Activated naive CD8-positive, alpha-beta T cell treated with anti-CD3 and anti-CD28 coated beads for 36 hours (primary cell): ENCODE measurements around the gene PARN. TPM values are rescaled to one million over a fixed set of nuclear protein-coding genes. Genes with fewer than 3 reads are reported as not detected.

Source experiments
- DNase-seq: peaks from one replicate; pipeline ENCODE4 v3.0.0; 2021
- H3K27ac Mint-ChIP-seq: one replicate; pipeline ENCODE4 v1.8.0; 2022; ENCODE audit warnings: mild to moderate bottlenecking, moderate library complexity, mixed read lengths
- H3K27me3 Mint-ChIP-seq: one replicate; pipeline ENCODE4 v1.8.0; 2022; ENCODE audit warnings: mild to moderate bottlenecking, mixed read lengths
- H3K36me3 Mint-ChIP-seq: one replicate; pipeline ENCODE4 v1.8.0; 2021; ENCODE audit warnings: mild to moderate bottlenecking, mixed read lengths
- H3K4me1 Mint-ChIP-seq: one replicate; pipeline ENCODE4 v1.8.0; 2021; ENCODE audit warnings: mixed read lengths
- H3K4me3 Mint-ChIP-seq: one replicate; pipeline ENCODE4 v1.8.0; 2022; ENCODE audit warnings: mild to moderate bottlenecking, moderate library complexity, mixed read lengths
- H3K9me3 Mint-ChIP-seq: one replicate; pipeline ENCODE4 v1.8.0; 2022; ENCODE audit warnings: mixed read lengths
- total RNA-seq, 2 experiments: library from RNA; stranded (reverse); gene quantifications; one replicate each; pipeline ENCODE4 v1.2.3, GENCODE V29; 2021

Gene PARN
- total RNA-seq, 2 experiments from 2014 or later = 50.8 to 50.9 TPM

DNA sequence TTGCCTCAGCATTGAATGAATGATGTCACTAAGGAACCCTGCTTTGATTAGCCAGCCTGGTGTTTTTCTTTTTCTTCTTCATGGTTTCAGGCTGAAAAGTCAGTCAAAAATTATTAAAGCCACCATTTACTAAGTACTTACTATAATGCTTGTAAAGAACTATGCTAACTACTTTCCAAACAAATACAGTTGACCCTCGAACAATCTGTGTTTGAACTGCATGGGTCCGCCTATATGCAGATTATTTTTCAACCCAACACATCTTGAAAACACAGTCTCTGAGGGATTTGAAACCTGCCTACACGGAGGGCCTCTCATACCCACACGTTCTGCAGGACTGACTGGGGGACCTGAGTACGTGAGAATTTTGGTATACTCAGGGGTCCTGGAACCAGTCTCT is 136.3 kb downstream of the PARN start:
- H3K9me3 Mint-ChIP-seq = no peaks in the 10 kb centered on the region
- H3K27me3 Mint-ChIP-seq = no peaks in the 10 kb centered on the region
- H3K4me1 Mint-ChIP-seq = peaks cover 22% of the 10 kb centered on the region
- no peak for DNase-seq
- no peak overlapping the region for H3K27ac Mint-ChIP-seq
- peaks cover 5% of the 10 kb centered on the region for H3K36me3 Mint-ChIP-seq
- H3K4me3 Mint-ChIP-seq = no peak overlapping the region

DNA sequence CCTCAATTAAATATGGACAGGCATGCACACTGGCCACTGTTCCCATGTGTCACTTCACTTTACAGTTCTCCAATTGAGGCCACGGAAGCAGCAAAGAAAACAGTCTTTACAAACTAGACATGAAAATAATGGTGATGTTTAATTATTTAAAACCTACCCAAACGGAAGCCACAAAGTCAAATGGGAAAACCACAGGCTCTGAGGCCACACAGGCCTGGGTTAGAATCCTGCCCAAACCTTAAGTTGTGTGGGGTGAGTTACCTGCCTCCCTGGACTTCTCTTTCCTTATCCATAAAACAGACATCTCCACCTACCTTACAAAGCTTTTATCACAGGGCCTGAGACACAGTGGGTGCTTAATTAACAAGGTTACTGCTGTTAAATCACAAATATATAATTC is 137.4 kb downstream of the PARN start:
- peaks cover 30% of the 10 kb centered on the region for H3K4me1 Mint-ChIP-seq
- H3K27me3 Mint-ChIP-seq = no peaks in the 10 kb centered on the region
- no peak overlapping the region for H3K27ac Mint-ChIP-seq
- H3K9me3 Mint-ChIP-seq = no peaks in the 10 kb centered on the region
- DNase-seq = no peak
- peaks cover 5% of the 10 kb centered on the region for H3K36me3 Mint-ChIP-seq
- H3K4me3 Mint-ChIP-seq = no peak overlapping the region

DNA sequence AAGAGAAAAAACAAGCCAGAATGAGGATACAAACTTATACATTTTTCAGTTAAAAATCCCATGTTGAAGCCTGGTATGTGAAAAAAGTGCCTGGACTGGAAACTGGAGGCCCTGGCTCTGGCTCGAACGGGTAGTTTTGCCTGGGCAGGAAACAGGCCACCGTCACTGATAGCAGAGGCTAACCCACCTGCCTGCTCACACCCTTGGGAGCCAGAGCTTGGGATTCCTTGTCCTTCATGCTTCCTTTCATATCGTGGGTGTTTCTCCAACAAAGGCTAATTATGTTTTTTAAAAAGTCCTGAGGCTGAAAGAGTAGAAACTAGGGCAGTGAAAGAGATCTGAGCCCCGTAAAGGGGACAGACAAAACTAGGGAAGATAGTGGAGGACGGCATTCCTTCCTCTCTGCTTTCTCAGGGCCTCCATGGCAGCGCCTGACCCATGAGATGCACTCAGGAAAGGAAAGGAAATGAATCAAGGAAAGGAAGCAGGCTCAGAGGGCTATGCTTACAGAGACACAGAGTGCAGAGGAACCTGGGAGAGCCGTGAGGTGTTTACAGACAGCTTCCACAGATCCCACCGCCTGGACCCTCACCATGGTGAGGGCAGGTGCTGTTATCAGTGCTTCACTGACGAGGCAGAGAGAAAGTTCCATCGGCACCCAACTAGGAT is 138.1 kb downstream of the PARN start:
- Mint-ChIP-seq H3K27ac (no peak overlapping the region), H3K4me1 (peaks cover 31% of the 10 kb centered on the region), H3K4me3 (no peak overlapping the region)

DNA sequence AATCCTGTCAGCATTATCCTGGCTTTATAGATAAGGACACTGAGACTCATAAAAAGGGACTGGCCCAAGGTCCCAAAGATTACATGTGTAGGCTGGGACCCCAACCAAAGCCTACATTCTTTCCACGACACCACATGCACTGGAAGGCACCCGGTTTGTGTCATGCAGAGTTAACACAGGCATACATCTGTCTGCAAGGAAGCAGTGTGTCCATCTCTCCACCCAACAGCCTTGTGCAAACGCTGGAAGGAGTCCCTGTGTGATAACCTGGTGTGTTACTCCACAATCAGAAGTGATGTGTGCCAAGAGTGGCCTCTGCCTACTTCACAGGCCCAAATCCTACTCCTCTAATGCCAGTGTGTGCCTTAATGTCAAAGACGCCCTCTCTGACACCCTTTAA is 139.8 kb downstream of the PARN start:
- Mint-ChIP-seq H3K27me3 (no peaks in the 10 kb centered on the region), H3K36me3 (peaks cover 5% of the 10 kb centered on the region), H3K27ac (no peak overlapping the region), H3K9me3 (no peaks in the 10 kb centered on the region), H3K4me3 (no peak overlapping the region), H3K4me1 (peaks cover 28% of the 10 kb centered on the region)
- no peak for DNase-seq

More for the DNA sequence above, 138.1 kb downstream of the PARN start:
- H3K27me3 Mint-ChIP-seq = no peaks in the 10 kb centered on the region
- no peaks in the 10 kb centered on the region for H3K9me3 Mint-ChIP-seq
- DNase-seq = no peak
- peaks cover 5% of the 10 kb centered on the region for H3K36me3 Mint-ChIP-seq

DNA sequence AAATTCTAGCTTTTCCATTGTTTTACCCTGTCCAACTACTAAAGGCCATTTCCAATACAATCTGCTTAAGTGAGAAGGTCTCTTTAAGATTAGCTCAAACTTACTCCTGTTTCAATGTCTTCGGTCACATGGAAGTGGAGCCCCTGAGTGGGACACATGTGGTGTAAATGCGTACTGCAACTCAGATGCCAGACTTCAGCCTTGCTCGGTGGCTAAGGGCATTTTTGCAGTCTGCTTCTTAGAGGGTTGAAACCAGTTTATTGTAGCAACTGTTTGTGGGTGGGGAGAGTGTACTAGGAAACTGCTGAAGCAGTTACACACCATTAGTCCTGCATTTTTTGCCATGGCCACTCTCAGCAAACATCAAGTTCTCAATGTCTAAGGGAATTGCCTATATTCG is 140.6 kb downstream of the PARN start:
- DNase-seq = no peak
- Mint-ChIP-seq H3K4me3 (no peak overlapping the region), H3K27ac (no peak overlapping the region), H3K4me1 (peaks cover 28% of the 10 kb centered on the region), H3K27me3 (no peaks in the 10 kb centered on the region), H3K9me3 (no peaks in the 10 kb centered on the region), H3K36me3 (no peaks in the 10 kb centered on the region)

DNA sequence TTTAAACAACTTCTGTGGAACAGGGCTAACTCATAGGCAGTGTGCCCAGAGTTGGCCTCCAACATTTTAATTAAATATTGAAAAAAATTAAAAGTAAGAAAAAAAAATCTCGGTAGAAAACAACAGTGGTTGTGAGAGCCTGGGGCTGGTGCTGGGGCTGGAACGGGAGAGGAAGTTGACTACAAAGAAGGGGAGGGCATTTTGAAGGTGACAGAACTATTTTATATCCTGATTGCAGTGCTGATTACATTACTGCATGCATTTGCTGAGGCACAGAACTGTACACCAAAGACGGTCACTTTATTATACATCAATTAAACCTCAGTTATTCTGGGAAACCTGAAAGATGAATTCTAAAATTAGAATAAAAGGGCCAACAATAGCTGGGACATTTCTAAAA is 142.5 kb downstream of the PARN start:
- Mint-ChIP-seq H3K4me1 (peaks cover 20% of the 10 kb centered on the region), H3K4me3 (no peak overlapping the region), H3K36me3 (peaks cover 5% of the 10 kb centered on the region), H3K27ac (no peak overlapping the region), H3K27me3 (no peaks in the 10 kb centered on the region), H3K9me3 (no peaks in the 10 kb centered on the region)
- DNase-seq = no peak

DNA sequence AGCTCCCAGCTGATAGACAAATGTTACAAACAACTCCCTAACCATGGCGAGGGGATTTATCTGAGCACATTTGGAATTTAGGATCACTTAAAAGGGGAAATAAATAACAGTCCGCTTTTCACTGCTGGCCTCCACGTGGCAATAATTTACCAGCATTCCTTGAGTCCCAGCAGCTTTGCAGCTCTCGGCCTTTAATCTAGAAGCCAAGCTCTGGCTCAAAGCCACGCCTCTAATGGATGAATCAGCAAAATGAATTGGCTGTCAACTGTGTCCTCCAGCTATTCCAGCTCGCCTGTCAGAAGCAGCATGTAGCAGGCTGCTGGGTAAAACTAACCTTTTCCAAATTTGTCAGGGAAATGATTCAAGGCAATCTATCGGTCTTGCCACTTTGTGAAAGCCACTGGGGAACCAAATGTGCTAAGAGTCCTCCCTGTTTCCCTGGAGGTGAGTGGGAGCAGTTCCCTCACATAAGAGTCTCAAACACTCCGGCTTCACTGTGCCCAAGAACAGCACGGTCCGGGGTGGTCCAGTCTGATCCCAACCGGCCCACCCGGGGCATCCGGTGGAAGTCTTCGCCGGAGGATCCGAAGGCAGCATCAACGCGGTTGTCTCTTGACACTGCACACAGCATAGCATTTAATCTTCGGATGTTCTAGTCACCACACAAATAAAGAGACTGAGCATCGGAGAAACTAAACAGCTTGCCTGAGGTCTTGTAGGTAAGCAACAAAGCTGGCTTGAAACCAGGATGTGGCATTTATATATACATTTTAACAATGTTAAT is 143.3 kb downstream of the PARN start:
- H3K27ac Mint-ChIP-seq = no peak overlapping the region
- H3K9me3 Mint-ChIP-seq = no peaks in the 10 kb centered on the region
- no peak for DNase-seq
- peaks cover 14% of the 10 kb centered on the region for H3K4me1 Mint-ChIP-seq
- no peaks in the 10 kb centered on the region for H3K27me3 Mint-ChIP-seq
- no peak overlapping the region for H3K4me3 Mint-ChIP-seq
- H3K36me3 Mint-ChIP-seq = peaks cover 10% of the 10 kb centered on the region

DNA sequence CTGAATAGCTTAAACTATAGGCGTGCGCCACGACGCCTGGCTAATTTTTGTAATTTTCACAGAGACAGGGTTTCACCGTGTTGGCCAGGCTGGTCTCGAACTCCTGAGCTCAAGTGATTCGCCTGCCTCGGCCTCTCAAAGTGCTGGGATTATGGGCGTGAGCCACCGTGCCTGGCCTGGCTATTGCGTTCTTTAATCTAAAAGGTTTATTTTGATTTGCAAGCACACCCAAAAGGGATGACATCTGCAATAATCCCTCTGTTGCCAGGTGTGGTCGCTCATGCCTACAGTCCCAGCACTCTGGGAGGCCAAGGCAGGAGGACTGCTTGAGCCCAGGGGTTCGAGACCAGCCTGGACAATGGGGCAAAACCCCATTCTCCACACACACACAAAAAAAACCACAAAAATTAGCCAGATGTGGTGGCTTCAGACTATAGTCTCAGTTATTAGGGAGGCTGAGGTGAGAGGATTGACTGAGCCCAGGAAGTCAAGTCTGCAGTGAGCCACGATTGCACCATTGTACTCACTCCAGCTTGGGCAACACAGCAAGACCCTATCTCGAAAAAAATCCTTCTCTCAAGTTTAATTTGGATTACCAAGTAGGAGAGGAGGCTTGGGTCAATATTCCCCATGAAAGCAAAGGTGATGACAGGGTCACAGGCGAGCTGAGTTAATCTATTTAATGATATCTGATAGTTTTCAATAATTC is 144.1 kb downstream of the PARN start:
- H3K4me3 Mint-ChIP-seq = no peak overlapping the region
- H3K4me1 Mint-ChIP-seq = peaks cover 14% of the 10 kb centered on the region
- no peaks in the 10 kb centered on the region for H3K9me3 Mint-ChIP-seq
- H3K36me3 Mint-ChIP-seq = peaks cover 15% of the 10 kb centered on the region
- no peak for DNase-seq
- no peak overlapping the region for H3K27ac Mint-ChIP-seq
- no peaks in the 10 kb centered on the region for H3K27me3 Mint-ChIP-seq

DNA sequence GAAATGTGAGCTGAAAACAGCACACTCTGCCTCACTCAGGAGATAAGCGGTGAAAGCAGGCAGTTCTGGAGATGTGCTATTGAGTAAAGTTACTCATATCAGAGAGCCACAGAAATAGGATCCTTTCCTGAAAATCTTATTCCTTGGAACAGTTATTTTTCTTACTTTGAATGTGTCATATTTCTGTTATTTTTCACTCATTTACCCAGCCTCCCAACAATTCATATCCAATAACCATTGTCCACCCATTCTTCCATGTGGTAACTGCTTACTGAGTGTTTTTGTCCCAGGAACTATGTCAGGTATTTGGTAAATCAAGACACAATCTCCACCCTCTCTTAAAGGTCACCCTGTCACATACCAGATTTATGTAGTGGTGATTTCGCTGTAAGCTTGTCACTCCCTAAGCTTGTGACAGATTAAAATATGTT is 144.9 kb downstream of the PARN start:
- peaks cover 14% of the 10 kb centered on the region for H3K4me1 Mint-ChIP-seq
- H3K36me3 Mint-ChIP-seq = peaks cover 21% of the 10 kb centered on the region
- H3K9me3 Mint-ChIP-seq = no peaks in the 10 kb centered on the region
- no peak overlapping the region for H3K4me3 Mint-ChIP-seq
- no peaks in the 10 kb centered on the region for H3K27me3 Mint-ChIP-seq
- DNase-seq = no peak
- no peak overlapping the region for H3K27ac Mint-ChIP-seq

DNA sequence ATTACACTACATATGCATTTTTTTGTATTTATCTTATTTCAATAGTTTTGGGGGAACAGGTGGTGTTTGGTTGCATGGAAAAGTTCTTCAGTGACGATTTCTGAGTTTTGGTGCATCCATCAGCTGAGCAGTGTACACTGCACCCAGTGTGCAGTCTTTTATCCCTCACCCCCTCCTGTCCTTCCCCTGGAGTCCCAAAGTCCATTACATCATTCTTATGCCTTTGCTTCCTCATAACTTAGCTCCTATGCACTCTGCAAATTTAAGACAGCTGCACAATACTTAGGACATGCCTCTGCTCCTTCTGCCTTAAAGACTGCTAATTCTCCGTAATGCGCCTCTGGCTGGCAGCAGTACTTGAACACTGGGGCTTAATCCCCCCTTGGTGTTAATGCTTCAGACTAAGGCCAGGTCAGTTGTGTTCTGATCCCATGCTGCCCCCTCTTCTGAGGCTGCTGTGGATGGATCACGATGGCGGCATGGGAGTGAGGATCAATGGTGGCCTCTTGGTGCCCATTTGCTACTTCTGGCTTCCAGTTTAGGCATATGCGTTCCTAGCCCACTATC is 146.2 kb downstream of the PARN start:
- H3K27ac Mint-ChIP-seq = no peak overlapping the region
- no peaks in the 10 kb centered on the region for H3K9me3 Mint-ChIP-seq

DNA sequence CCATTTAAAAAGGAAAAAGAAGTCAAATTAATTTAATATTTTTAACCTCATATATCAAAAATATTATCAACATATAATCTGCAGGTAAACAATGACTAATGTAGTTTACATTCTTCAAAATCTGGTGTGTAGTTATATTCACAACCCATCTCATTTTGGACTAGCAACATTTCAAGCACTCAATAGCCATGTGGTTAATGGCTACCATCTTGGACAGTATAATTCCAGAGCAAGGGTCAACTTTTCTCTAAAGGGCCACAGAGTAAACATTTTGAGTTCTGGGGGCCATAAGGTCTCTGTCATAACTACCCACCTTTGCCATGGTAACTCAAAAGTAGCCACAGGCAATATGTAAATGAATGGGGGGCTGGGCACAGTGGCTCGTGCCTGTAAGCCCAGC is 153.9 kb downstream of the PARN start:
- H3K9me3 Mint-ChIP-seq = peaks cover 2% of the 10 kb centered on the region
- H3K36me3 Mint-ChIP-seq = peaks cover 42% of the 10 kb centered on the region
- no peaks in the 10 kb centered on the region for H3K27me3 Mint-ChIP-seq
- H3K4me3 Mint-ChIP-seq = no peak overlapping the region
- no peak for DNase-seq
- no peak overlapping the region for H3K27ac Mint-ChIP-seq
- peaks cover 3% of the 10 kb centered on the region for H3K4me1 Mint-ChIP-seq

More for the DNA sequence above, 146.2 kb downstream of the PARN start:
- Mint-ChIP-seq H3K4me1 (peaks cover 13% of the 10 kb centered on the region), H3K27me3 (no peaks in the 10 kb centered on the region), H3K36me3 (peaks cover 33% of the 10 kb centered on the region), H3K4me3 (no peak overlapping the region)
- DNase-seq = no peak

DNA sequence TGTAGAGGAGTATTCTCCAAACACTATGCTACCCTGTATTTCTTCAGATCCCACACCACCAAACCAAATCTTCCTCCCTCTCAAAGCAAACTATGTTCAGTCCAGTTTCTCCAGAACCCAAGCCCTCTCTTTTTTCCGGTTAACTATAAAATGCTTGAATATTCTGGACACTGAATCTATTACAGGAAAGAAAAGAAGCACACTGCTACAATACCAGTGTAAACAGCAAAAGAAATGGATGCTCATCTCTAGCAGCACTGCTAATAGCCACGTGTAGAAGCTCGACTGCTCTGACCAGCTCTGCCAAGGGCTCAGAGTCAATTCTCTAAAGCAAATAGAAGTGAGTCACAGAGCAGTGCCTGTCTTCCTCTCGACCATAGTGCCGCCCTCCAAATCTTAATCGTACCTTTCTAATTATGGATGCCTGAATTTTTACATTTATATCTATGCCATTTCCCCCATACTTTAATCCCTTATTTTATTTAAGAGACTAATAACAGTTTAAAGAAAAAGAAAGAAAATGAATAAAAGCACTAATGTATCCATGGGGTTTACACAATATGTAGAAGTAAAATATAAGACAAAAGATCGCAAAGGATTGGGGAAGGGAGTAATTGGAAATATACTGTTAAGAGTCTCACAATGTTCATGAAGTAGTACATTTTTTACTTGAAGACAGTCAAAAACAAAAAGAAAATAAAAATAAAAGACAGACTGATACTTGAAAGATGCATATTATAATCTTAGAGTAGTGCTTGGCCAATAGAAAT is 154.5 kb downstream of the PARN start:
- H3K36me3 Mint-ChIP-seq = peaks cover 40% of the 10 kb centered on the region
- peaks cover 2% of the 10 kb centered on the region for H3K9me3 Mint-ChIP-seq
- H3K4me1 Mint-ChIP-seq = peaks cover 3% of the 10 kb centered on the region
- no peak overlapping the region for H3K27ac Mint-ChIP-seq
- no peak for DNase-seq
- no peak overlapping the region for H3K4me3 Mint-ChIP-seq
- no peaks in the 10 kb centered on the region for H3K27me3 Mint-ChIP-seq

DNA sequence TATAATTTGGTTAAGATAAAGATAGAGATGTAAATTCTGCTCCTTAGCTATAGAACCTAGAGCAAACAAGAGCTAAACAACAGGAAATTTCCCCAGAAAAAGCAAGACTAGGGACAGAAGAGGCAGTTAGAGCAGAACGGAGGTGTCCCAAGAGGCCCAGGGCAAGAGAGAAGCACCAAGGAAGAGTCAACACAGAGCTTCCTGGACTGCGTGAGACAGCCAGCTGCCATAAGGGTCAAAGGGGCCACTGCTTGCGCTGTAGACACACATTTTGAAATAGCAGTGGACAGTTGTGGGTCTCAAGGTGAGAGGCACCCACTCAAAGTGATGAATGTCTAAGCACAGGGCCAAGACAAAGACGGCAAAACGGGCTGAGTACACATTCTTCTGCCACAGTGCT is 156.6 kb downstream of the PARN start:
- Mint-ChIP-seq H3K27me3 (no peaks in the 10 kb centered on the region), H3K9me3 (peaks cover 2% of the 10 kb centered on the region), H3K4me1 (peaks cover 3% of the 10 kb centered on the region), H3K4me3 (no peak overlapping the region), H3K36me3 (peaks cover 22% of the 10 kb centered on the region), H3K27ac (no peak overlapping the region)
- DNase-seq = no peak

DNA sequence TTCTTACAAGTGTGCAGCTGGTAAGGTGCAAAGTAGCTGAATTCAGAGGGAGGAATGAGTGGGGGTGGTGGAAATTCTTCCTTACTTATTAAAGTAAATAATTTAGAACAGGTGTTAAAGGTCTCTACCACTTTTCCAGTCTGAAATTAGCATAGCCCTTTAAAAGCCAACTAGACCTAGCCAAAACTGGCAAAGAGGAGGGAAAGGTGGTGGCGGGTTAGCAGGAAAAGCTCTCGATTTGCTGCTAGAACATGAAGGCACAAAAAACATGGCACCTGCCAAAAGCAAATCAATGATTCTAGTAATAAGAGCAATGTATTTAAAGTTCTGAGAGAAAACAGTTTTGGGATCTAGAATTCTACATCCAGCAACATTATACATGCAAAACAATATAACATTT is 157.7 kb downstream of the PARN start:
- H3K27me3 Mint-ChIP-seq = no peaks in the 10 kb centered on the region
- peaks cover 18% of the 10 kb centered on the region for H3K36me3 Mint-ChIP-seq
- DNase-seq = no peak
- no peak overlapping the region for H3K4me3 Mint-ChIP-seq
- no peak overlapping the region for H3K27ac Mint-ChIP-seq
- no peaks in the 10 kb centered on the region for H3K9me3 Mint-ChIP-seq
- peaks cover 3% of the 10 kb centered on the region for H3K4me1 Mint-ChIP-seq
